ENCODE measurements around the gene LRRTM4. TPM values are rescaled to one million over a fixed set of nuclear protein-coding genes. Genes with fewer than 3 reads are reported as not detected.

The LRRTM4 gene
- total RNA-seq, 1 donor from 2014 or later = 0.98 TPM

DNA sequence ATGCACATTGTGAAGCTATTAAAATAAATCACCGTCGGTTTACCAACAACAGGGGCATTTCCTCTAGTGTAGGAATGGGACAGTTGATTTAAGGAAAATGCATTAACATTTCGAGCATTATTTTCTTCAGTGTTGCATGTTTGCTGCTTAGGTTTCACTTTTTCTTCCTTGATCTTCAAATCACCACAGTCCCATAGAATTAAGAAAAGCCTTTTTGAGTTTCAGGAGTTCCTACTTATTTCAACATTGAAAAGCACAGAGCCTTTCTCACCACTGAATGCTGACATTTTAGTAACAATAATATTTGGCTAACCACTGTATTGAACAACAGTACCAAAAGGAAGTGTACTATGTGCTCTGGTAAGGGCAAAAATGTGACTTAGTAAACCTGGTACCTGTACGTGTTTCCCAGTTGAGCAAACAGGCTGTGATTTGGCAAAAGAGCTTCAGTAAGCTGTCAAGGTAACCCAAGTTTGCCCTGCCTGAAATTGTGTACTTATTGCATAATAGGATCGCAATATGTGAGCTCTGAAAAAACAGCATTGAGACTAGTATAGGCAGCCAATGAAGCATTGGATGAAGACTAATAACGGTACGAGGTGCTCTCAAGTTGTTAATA lies 2.2 kb downstream of the LRRTM4 start:
- no peak overlapping the region for H3K27ac ChIP-seq
- intact Hi-C loops (cut with DNase I) = no loop called here

DNA sequence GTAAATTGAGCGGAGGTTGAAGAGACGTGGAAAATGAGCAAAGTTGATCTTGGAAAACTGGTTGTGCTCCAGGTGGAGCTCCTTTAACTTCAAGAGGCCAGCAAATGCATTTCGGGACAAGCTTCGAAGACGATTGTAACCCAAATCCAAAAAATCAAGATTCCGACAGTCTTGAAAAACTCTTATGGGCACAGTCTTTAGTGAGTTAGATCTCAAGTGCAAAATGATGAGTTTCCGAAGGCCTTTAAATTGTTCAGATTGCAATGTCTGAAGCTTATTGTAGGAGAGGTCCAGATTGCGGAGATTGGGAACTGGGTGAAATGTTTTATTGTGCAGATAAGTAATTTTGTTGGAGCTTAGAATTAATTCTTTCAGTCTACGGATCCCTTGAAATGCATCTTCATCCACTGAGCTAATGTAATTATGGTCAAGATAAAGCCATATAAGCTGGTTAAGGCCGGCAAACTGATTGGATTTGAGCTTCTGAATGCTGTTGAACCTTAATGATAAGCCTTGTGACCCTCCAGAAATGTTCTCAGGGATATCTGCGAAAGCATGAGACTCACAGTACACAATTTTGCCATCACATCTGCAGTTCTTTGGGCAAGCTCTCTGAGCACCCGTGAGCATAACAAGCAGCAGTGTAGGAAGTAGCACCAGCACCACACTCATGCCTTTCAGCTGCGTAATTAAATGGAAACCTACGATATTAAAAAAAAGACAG lies 2.9 kb downstream of the LRRTM4 start:
- TF ChIP-seq POLR2A (IDR thresholded peaks at IDR 0.05) (no peak), POLR2AphosphoS5 (IDR thresholded peaks at IDR 0.05; ENCODE audit: insufficient read depth in 1 of 2, low read depth in 1 of 2) (no peak)
- Histone ChIP-seq H3K9me3 (no peaks in the 10 kb centered on the region), H3K27me3 (no peaks in the 10 kb centered on the region), H3K4me3 (peak overlapping the region; percentile 6 to 25), H3K4me1 (no peaks in the 10 kb centered on the region), H3K27ac (no peak overlapping the region), H3K36me3 (no peaks in the 10 kb centered on the region)
- no peak for DNase-seq (ENCODE audit: extremely low spot score in 2 of 2)
- intact Hi-C loops (cut with DNase I) = no loop called here

More for the DNA sequence above, 2.2 kb downstream of the LRRTM4 start:
- DNase-seq (ENCODE audit: extremely low spot score in 2 of 2) = no peak
- Histone ChIP-seq H3K4me3 (peak overlapping the region; percentile 6 to 25), H3K9me3 (no peaks in the 10 kb centered on the region), H3K36me3 (no peaks in the 10 kb centered on the region), H3K4me1 (no peaks in the 10 kb centered on the region), H3K27me3 (no peaks in the 10 kb centered on the region)
- no peak for TF ChIP-seq POLR2AphosphoS5 (IDR thresholded peaks at IDR 0.05; ENCODE audit: insufficient read depth in 1 of 2, low read depth in 1 of 2)
- no peak for TF ChIP-seq POLR2A (IDR thresholded peaks at IDR 0.05)
- TF ChIP-seq, protein P1, sequence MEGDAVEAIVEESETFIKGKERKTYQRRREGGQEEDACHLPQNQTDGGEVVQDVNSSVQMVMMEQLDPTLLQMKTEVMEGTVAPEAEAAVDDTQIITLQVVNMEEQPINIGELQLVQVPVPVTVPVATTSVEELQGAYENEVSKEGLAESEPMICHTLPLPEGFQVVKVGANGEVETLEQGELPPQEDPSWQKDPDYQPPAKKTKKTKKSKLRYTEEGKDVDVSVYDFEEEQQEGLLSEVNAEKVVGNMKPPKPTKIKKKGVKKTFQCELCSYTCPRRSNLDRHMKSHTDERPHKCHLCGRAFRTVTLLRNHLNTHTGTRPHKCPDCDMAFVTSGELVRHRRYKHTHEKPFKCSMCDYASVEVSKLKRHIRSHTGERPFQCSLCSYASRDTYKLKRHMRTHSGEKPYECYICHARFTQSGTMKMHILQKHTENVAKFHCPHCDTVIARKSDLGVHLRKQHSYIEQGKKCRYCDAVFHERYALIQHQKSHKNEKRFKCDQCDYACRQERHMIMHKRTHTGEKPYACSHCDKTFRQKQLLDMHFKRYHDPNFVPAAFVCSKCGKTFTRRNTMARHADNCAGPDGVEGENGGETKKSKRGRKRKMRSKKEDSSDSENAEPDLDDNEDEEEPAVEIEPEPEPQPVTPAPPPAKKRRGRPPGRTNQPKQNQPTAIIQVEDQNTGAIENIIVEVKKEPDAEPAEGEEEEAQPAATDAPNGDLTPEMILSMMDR (IDR thresholded peaks at IDR 0.05) = no peak

GRCh38 chr2:77518311-77518710 lies 3.9 kb downstream of the LRRTM4 start:
- TF ChIP-seq, protein P1 (IDR thresholded peaks at IDR 0.05) = no peak
- no peak for TF ChIP-seq POLR2AphosphoS5 (IDR thresholded peaks at IDR 0.05; ENCODE audit: insufficient read depth in 1 of 2, low read depth in 1 of 2)
- TF ChIP-seq POLR2A (IDR thresholded peaks at IDR 0.05) = no peak
- no peak for DNase-seq (ENCODE audit: extremely low spot score in 2 of 2)

GRCh38 chr2:77513191-77513590 lies 9.0 kb downstream of the LRRTM4 start:
- H3K9me3 ChIP-seq = no peaks in the 10 kb centered on the region
- no peaks in the 10 kb centered on the region for H3K36me3 ChIP-seq
- intact Hi-C loops (cut with DNase I) = no loop called here
- H3K4me1 ChIP-seq = no peaks in the 10 kb centered on the region
- TF ChIP-seq POLR2AphosphoS5 (IDR thresholded peaks at IDR 0.05; ENCODE audit: insufficient read depth in 1 of 2, low read depth in 1 of 2) = no peak
- TF ChIP-seq POLR2A (IDR thresholded peaks at IDR 0.05) = no peak
- TF ChIP-seq, protein P1 (IDR thresholded peaks at IDR 0.05) = no peak
- no peak overlapping the region for H3K27ac ChIP-seq
- no peak overlapping the region for H3K4me3 ChIP-seq
- DNase-seq (ENCODE audit: extremely low spot score in 2 of 2) = no peak
- no peaks in the 10 kb centered on the region for H3K27me3 ChIP-seq

More at GRCh38 chr2:77518311-77518710, 3.9 kb downstream of the LRRTM4 start:
- Histone ChIP-seq H3K27ac (no peak overlapping the region), H3K4me1 (no peaks in the 10 kb centered on the region), H3K9me3 (no peaks in the 10 kb centered on the region), H3K27me3 (no peaks in the 10 kb centered on the region), H3K36me3 (no peaks in the 10 kb centered on the region), H3K4me3 (no peak overlapping the region)
- intact Hi-C loops (cut with DNase I) = no loop called here

- intact Hi-C loops (cut with DNase I) = no loop called here
- no peaks in the 10 kb centered on the region for H3K4me1 ChIP-seq
- no peak for DNase-seq (ENCODE audit: extremely low spot score in 2 of 2)
- H3K27me3 ChIP-seq = no peaks in the 10 kb centered on the region
- no peaks in the 10 kb centered on the region for H3K36me3 ChIP-seq
- no peak overlapping the region for H3K4me3 ChIP-seq
- no peaks in the 10 kb centered on the region for H3K9me3 ChIP-seq
- TF ChIP-seq POLR2A (IDR thresholded peaks at IDR 0.05) = no peak
- no peak for TF ChIP-seq POLR2AphosphoS5 (IDR thresholded peaks at IDR 0.05; ENCODE audit: insufficient read depth in 1 of 2, low read depth in 1 of 2)
- TF ChIP-seq, protein P1 (IDR thresholded peaks at IDR 0.05) = no peak
- H3K27ac ChIP-seq = no peak overlapping the region
Observed at GRCh38 chr2:77512507-77512906, 9.7 kb downstream of the LRRTM4 start.

Measured in vagina (tissue), 2 donors.